ENCODE measurements around the gene STAT4.

The STAT4 gene

GRCh38 chr2:191081411-191082155 lies 69.2 kb downstream of the STAT4 start:
- no peak for DNase-seq

DNA sequence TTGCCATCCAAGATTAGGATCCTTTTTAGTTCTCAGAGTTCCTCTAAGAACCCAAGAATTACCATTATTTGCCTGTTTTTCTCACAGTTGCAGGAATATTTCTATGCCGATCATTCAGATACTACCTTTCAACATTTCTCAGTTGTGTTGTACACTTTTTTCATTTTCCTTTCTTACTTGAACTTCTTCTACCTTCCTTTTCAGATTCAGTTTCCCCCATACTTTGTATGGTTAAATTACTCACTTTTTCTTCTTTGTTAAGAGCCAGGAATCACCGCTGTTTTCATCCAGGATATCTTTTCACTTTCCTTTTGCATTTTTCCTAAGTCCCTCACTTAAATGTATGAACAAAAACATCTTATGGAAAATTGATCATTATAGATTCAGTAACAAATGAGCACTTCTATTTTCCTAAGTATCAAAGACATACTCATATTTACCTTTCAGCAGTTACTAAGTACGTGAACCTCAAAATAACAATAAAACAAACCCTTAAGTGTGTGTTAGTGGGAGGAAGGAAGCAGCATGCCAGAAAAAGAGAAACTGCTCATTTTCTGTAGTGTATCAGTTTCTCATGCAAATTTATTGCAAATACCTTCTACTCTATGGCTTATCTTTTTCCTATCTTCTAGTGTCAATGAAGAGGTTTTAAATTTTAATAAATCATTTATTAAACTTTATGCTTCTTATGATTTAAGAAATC lies 72.5 kb downstream of the STAT4 start:
- DNase-seq: no peak

DNA sequence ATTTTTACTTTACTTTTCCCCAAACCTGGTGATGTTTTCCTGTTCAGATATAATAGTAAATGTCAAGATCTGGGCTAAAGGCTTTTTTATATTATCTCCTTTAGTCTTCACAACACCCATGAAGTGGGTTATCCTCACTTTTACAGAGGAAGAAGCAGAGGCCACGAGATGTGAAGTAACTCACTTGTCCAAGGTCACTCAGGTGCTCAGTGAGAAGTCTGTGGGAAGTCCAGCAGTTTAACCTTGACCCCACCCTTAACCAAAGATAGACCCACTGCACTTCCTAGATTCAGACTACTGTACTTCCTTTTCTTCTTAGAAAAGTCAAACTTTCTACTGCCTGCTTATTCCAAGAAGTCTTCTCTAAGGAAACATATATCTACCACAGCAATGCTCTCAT lies 80.5 kb downstream of the STAT4 start:
- DNase-seq: no peak

- DNase-seq: no peak
Observed at GRCh38 chr2:191069606-191070005, 81.2 kb downstream of the STAT4 start.

DNA sequence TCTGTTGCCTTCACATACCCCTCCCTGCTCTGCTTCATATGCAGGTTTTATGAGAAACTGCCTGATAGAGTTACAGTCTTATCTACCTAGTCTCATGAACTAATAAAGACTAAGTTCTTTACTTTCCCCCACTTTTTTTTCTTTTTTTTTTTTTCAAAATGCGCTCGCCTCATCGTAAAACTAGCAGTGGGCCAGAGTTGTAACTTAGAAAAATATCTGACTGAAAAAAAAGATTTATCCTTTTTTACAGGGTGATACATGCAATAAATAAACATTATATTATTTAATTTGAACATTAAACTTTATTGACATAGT lies 83.9 kb downstream of the STAT4 start:
- DNase-seq: no peak

DNA sequence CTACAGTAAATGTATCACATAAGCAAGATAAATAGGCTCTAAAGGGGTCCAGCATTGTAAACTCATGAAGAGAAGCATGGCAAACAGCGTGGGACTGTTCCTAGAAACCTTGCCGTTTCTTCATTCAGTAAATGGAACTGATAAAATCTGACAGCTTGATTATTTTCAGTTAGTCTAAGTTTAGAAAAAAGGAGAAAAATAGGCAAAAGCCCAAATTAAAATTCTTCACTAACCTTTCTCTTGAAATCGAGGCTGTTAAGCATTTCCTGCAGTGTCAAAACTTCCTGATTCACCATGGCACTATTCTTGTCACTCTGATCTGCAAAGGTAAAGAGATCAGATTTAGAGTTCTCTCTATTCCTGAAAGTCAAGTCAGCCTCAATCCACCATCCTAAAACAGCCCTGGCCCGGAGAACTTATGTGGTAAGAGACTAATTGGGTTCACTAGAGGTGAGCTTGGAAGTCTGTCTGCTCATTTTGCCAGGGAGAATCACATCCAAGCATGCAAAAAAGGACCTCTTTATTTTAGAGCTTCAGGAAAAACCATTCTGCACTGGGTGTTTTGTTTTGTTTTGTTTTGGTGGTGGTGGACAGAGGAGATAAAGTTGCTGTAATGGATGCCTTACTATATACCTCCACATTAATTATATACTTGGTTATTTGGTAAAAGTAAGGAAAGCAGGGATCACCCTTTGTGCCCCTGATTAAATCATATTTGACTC lies 84.4 kb downstream of the STAT4 start:
- no peak for DNase-seq

GRCh38 chr2:191065785-191066184 lies 85.0 kb downstream of the STAT4 start:
- no peak for DNase-seq

- no peak for DNase-seq
Observed at GRCh38 chr2:191064590-191064989, 86.2 kb downstream of the STAT4 start.

DNA sequence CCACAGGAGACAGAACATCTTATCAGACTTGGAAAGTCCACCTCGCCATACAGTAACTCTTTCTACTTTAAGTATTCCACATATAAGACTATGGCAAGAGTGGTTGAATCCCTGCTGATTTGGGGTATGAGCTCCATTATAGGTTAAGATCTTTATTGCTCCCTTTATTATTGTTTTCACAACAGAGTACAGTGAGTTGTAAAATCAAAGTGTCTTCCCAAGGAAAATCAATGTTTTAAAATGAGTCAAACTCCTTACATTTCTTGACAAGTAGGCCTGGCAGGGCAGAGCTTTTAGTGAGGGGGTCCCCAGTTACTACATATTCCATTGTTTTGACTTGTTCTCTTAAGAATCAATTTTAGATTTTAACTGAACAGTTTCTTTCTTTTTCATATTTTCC lies 87.2 kb downstream of the STAT4 start:
- no peak for DNase-seq

GRCh38 chr2:191061381-191061980 lies 89.3 kb downstream of the STAT4 start:
- no peak for DNase-seq

GRCh38 chr2:191059308-191059707 lies 91.5 kb downstream of the STAT4 start:
- DNase-seq: no peak

DNA sequence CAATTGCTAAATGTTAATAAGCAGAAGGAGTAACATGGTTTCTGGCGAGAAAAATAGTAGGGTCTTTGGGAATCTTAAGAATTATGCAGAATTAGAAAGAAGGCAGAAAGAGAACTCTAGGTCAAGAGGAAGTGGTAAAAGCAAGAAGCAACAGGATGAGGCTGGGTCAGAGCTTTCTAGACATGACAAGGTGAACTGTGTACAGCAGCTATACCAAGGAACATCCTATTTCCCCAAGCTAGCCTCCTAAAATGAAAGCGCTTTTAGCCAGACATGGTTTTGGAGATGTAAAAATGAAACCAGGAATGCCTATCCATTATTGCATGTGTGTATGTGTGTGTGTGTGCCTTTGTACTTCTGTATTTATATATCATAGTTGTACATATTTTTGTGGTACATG lies 94.6 kb downstream of the STAT4 start:
- DNase-seq: no peak

DNA sequence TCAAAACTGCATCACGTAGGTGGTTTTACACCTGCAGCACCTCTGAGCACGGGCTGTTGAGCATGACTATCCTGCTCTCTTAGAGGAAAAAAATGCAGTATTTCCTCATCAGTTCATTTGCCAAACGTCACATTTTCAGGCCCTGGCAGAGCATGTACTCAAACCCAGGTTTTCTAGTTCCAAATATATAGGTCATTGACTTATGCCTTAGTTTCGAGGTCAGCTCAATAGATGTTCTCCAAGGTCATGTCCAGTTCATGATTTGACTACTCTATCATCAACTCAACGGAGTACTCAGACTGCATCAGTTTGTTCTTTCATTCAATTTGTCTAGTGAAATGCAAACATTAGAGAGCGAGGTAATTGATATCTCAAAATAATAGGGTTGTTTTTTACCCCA lies 97.5 kb downstream of the STAT4 start:
- DNase-seq: no peak

GRCh38 chr2:191051825-191052778 lies 98.7 kb downstream of the STAT4 start:
- no peak for DNase-seq

DNA sequence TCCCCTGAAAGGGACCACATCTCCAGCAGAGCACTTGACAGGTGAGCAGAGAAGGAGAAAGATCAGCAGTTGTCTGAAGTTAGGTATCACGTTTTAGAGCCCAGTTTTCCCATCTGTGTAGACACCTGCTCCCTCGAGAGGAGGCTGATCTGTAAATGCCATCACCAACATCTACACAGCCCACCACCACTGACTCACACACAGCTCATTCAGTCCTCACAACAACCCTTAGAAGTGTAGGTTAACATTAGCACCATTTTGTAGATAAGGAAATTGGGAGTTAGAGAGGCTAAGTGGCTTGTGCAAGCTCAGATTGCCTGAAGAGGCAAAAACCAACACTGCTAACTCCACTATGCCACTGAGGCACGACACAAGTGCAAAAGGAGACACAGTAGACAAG lies 99.6 kb downstream of the STAT4 start:
- no peak for DNase-seq

DNA sequence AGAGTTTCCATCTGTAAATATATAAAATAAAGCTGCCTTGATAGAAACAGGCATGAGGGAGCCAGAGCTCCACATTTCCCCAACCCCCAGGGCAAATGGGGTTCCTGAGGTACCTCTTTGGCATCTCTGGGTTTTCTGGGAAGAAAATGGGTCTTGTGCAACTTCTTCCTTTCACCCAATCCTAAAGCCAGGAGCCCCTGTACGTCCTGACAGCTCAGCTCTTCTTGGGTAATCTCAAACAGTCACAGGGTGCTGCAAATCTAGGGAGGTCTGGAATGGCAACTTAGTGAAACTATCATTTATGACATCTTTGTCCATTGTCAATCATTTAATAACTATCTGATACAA lies 100.2 kb downstream of the STAT4 start:
- no peak for DNase-seq

- no peak for DNase-seq
Observed at GRCh38 chr2:191049728-191050639, 100.8 kb downstream of the STAT4 start.

DNA sequence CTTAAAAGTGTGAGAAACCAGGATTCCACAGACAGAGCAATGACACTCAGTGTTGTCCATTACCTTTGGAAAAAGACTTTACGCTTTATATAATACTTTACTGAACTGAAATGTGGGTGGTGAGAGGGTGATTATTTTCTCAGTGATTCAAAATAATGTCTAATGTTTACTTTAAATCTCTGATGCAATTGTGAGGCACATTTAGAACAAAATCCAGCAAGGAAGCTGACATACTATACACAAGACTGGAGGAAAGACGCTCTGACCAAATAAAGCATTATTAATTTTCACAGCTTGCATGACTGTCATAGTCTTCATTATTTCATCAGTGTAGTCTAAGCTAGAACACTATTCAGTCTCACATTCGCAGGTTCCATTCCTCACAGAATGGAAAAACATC lies 102.7 kb downstream of the STAT4 start:
- DNase-seq: no peak

DNA sequence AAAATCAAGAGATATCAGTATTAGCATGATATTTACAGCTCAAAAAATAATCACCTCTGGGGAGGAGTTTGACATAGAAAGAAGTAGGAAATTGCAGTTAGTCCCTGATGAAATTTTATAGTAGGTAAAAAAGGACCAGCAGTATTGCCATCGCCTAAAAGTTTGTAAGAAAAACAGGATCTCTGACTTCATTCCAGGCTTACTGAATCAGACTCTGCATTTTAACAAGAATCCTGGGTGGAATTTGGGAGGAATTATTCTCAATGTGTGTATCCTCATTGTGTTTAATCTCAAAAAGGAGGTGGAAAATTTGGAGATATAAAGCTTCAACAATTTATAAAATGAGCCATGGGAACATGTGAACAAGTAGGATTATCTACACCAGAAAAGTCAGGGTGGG lies 105.7 kb downstream of the STAT4 start:
- DNase-seq: no peak

- DNase-seq: no peak
Observed at GRCh38 chr2:191043438-191043837, 107.4 kb downstream of the STAT4 start.

GRCh38 chr2:191041418-191042161 lies 109.2 kb downstream of the STAT4 start:
- DNase-seq: no peak
